Keratinocyte (primary cell): Measurements from ENCODE around the gene DPYD. TPM values are rescaled to one million over a fixed set of nuclear protein-coding genes. Genes with fewer than 3 reads are reported as not detected.
A peak's percentile ranks its signal among the peaks of the same experiment; 100 is the strongest.

Experiments used
- DNase-seq: peaks from one replicate; pipeline ENCODE4 v3.0.0-alpha.2; 2011; ENCODE audit warnings: low read depth, missing footprints, low spot score
- FAIRE-seq: peaks from 2 replicates; lab custom pipeline; 2011; peaks lifted over from hg19 to GRCh38; lab: Jason Lieb, UNC
- H2AFZ ChIP-seq: 2 replicates; pipeline ENCODE4 v1.6.0; 2012; ENCODE audit warnings: low read length, control low read depth, inconsistent platforms; ENCODE audit not compliant: control insufficient read depth
- H3K27ac ChIP-seq: 2 replicates; pipeline ENCODE4 v1.5.1; 2011; ENCODE audit warnings: low read length; ENCODE audit not compliant: control insufficient read depth, insufficient read depth
- H3K27me3 ChIP-seq: 3 replicates; pipeline ENCODE4 v1.6.0; 2011; ENCODE audit warnings: low read length; ENCODE audit not compliant: control insufficient read depth, insufficient read depth; ENCODE audit errors: extremely low read depth
- H3K36me3 ChIP-seq, 2 experiments: 2 replicates in 1 of 2; 3 replicates in 1 of 2; pipeline ENCODE4 v1.5.1; 2011; ENCODE audit warnings: low read length in 2 of 2, mild to moderate bottlenecking in 1 of 2; ENCODE audit not compliant: control insufficient read depth in 2 of 2, insufficient read depth in 2 of 2; ENCODE audit errors: extremely low read depth in 1 of 2
- H3K4me1 ChIP-seq: 3 replicates; pipeline ENCODE4 v1.5.1; 2011; ENCODE audit warnings: low read length; ENCODE audit not compliant: control insufficient read depth, insufficient read depth; ENCODE audit errors: extremely low read depth
- H3K4me2 ChIP-seq: 3 replicates; pipeline ENCODE4 v1.6.0; 2011; ENCODE audit warnings: low read depth, low read length; ENCODE audit not compliant: control insufficient read depth, insufficient read depth; ENCODE audit errors: extremely low read depth
- H3K4me3 ChIP-seq, 3 experiments: fragments of 200-600 bp in 1 of 3; sonication (generic) in 1 of 3; 2 replicates in 2 of 3; 3 replicates in 1 of 3; pipeline ENCODE4 v1.5.1; 2011 to 2016; ENCODE audit warnings: low read length in 3 of 3, mild to moderate bottlenecking in 3 of 3, control low read depth in 2 of 3, inconsistent platforms in 1 of 3, low read depth in 1 of 3, mixed read lengths in 1 of 3, mixed run types in 1 of 3, moderate library complexity in 1 of 3; ENCODE audit not compliant: control insufficient read depth in 2 of 3, insufficient read depth in 2 of 3; ENCODE audit errors: extremely low read depth in 1 of 3
- H3K79me2 ChIP-seq: 2 replicates; pipeline ENCODE4 v1.6.0; 2012; ENCODE audit warnings: low read length; ENCODE audit not compliant: control insufficient read depth, insufficient read depth
- H3K9ac ChIP-seq: 3 replicates; pipeline ENCODE4 v1.6.0; 2011; ENCODE audit warnings: low read length; ENCODE audit not compliant: control insufficient read depth, insufficient read depth; ENCODE audit errors: extremely low read depth
- H3K9me1 ChIP-seq: 3 replicates; pipeline ENCODE4 v1.6.0; 2011; ENCODE audit warnings: low read length; ENCODE audit not compliant: control insufficient read depth, insufficient read depth; ENCODE audit errors: extremely low read depth
- H3K9me3 ChIP-seq: 2 replicates; pipeline ENCODE4 v1.5.1; 2012; ENCODE audit warnings: low read depth, low read length; ENCODE audit not compliant: control insufficient read depth
- H4K20me1 ChIP-seq: 3 replicates; pipeline ENCODE4 v1.6.0; 2011; ENCODE audit warnings: low read length; ENCODE audit not compliant: control insufficient read depth, insufficient read depth; ENCODE audit errors: extremely low read depth
- EZH2 ChIP-seq: IDR thresholded peaks from one replicate; pipeline ENCODE4 v1.6.1; 2012; ENCODE audit warnings: inconsistent platforms, mild to moderate bottlenecking, low read length, moderate library complexity
- dilution Hi-C: fragments of 300-500 bp; cut with MboI; formaldehyde crosslinking; loops from one replicate; pipeline ENCODE4 v1.7.0; 2020; ENCODE audit warnings: low sequenced_read_pairs; ENCODE audit not compliant: extremely low pct_ligation_motif_present
- polyA plus RNA-seq, 5 experiments: library from polyadenylated mRNA; depleted of rRNA in 3 of 5; stranded (reverse) in 3 of 5; stranded (forward) in 1 of 5; unstranded in 1 of 5; fragments of >200 nt; gene quantifications; 1 replicate in 1 of 5; 2 replicates in 3 of 5; 3 replicates in 1 of 5; pipeline versions ENCODE4 v1.2.1 to v1.2.3, GENCODE V29; 2011 to 2012; ENCODE audit warnings: missing spikeins in 2 of 5, low read depth in 1 of 5, low replicate concordance in 1 of 5
- TF ChIP-seq, protein P1 (sequence below), 3 experiments: IDR thresholded peaks in 1 of 3; conservative IDR thresholded peaks in 1 of 3; optimal IDR thresholded peaks in 1 of 3; 2 replicates in 2 of 3; 3 replicates in 1 of 3; pipeline versions ENCODE3 to v1.5.1; 2011; ENCODE audit warnings: low read length in 3 of 3, mild to moderate bottlenecking in 3 of 3, moderate library complexity in 2 of 3, control low read depth in 1 of 3, inconsistent platforms in 1 of 3; ENCODE audit not compliant: insufficient read depth in 2 of 3; ENCODE audit errors: extremely low read depth in 1 of 3

Gene DPYD
- polyA plus RNA-seq, 1 donor (not counting 4 experiments of a cell fraction or from before 2014, with no cell fraction given): 1.9 TPM

DNA sequence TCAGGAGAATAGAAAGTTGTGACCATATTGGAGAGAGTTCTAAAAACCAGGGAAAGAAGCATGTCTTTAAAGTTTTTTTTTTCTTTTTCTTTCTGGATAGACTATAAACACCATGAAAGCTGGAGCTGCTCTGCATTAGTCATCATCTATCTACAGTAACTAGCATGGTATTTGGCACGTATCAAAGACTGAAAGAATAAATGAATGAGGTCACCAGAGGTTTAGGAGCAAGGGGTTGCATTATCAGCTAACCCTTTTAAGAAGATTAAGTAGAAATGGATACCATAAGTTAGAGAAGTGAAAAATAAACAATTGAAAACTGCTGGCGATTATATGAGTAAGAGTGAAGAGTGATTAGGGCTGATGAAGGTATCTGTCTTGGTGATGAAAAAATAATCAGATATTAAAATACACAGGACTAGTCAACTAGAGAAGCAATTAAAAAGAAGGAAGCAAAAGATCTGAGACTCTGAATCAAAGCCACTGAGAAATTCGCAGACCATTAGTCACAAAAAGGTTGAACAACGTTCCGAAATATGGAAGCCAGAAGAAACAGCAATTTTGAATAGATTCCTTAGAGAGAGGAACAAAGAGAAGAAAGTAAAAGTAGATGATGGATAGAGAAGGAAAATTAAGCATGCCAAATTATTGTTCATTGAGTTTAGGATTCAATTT is 536.4 kb downstream of the DPYD start:
- no peak for TF ChIP-seq EZH2
- TF ChIP-seq, protein P1, sequence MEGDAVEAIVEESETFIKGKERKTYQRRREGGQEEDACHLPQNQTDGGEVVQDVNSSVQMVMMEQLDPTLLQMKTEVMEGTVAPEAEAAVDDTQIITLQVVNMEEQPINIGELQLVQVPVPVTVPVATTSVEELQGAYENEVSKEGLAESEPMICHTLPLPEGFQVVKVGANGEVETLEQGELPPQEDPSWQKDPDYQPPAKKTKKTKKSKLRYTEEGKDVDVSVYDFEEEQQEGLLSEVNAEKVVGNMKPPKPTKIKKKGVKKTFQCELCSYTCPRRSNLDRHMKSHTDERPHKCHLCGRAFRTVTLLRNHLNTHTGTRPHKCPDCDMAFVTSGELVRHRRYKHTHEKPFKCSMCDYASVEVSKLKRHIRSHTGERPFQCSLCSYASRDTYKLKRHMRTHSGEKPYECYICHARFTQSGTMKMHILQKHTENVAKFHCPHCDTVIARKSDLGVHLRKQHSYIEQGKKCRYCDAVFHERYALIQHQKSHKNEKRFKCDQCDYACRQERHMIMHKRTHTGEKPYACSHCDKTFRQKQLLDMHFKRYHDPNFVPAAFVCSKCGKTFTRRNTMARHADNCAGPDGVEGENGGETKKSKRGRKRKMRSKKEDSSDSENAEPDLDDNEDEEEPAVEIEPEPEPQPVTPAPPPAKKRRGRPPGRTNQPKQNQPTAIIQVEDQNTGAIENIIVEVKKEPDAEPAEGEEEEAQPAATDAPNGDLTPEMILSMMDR (optimal IDR thresholded peaks at IDR 0.05 in 1 of 3, IDR thresholded peaks at IDR 0.05 in 1 of 3, conservative IDR thresholded peaks at IDR 0.05 in 1 of 3; ENCODE audit: extremely low read depth in 1 of 3, insufficient read depth in 2 of 3, low read length in 3 of 3): no peak
- Histone ChIP-seq H3K27me3 (no peaks in the 10 kb centered on the region), H3K9me1 (no peaks in the 10 kb centered on the region), H2AFZ (no peak overlapping the region), H4K20me1 (no peaks in the 10 kb centered on the region), H3K79me2 (no peaks in the 10 kb centered on the region), H3K4me3 (no peak overlapping the region), H3K4me1 (peaks cover 7% of the 10 kb centered on the region), H3K9ac (no peak overlapping the region), H3K9me3 (no peaks in the 10 kb centered on the region), H3K27ac (peak overlapping the region; percentile 7), H3K36me3 (no peaks in the 10 kb centered on the region), H3K4me2 (no peak overlapping the region)
- peak; percentile 57 for FAIRE-seq
- dilution Hi-C loops: no loop called here
- peak; percentile 25 for DNase-seq

DNA sequence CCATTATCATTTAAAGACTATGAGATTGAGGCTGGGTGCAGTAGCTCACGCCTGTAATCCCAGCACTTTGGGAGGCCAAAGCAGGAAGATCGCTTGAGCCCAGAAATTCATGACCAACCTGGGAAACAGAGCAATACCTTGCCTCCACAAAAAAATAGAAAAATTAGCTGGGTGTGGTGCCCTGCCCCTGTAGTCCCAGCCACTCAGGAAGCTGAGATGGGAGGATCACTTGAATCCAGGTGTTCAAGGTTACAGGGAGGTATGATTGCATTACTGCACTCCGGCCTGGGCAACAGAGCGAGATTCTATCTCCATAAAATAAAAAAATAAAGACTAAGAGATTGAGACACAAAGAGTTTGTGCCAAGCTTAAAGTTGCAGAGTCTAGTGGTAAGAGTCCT is 537.0 kb downstream of the DPYD start:
- peaks cover 7% of the 10 kb centered on the region for H3K4me1 ChIP-seq
- no peak overlapping the region for H3K4me3 ChIP-seq
- TF ChIP-seq, protein P1 (optimal IDR thresholded peaks at IDR 0.05 in 1 of 3, IDR thresholded peaks at IDR 0.05 in 1 of 3, conservative IDR thresholded peaks at IDR 0.05 in 1 of 3; ENCODE audit: extremely low read depth in 1 of 3, insufficient read depth in 2 of 3, low read length in 3 of 3): no peak
- TF ChIP-seq EZH2: no peak
- no peak overlapping the region for H3K27ac ChIP-seq
- H3K9ac ChIP-seq: no peak overlapping the region
- no peaks in the 10 kb centered on the region for H3K9me3 ChIP-seq
- no peaks in the 10 kb centered on the region for H3K27me3 ChIP-seq
- H3K79me2 ChIP-seq: no peaks in the 10 kb centered on the region
- no peaks in the 10 kb centered on the region for H3K36me3 ChIP-seq
- no peaks in the 10 kb centered on the region for H4K20me1 ChIP-seq
- no peaks in the 10 kb centered on the region for H3K9me1 ChIP-seq
- FAIRE-seq (no peak), DNase-seq (no peak)
- no peak overlapping the region for H3K4me2 ChIP-seq
- no peak overlapping the region for H2AFZ ChIP-seq
- dilution Hi-C loops: no loop called here
